WTC11 (cell line): ENCODE results near the gene HOMER3.

Source experiments
- CTCF ChIP-seq: fragments of 200-600 bp; IDR thresholded peaks from 2 replicates; pipeline ENCODE4 v1.8.0; 2022; ENCODE audit warnings: antibody characterized with exemption
- NR3C1 ChIP-seq: sonication (generic); formaldehyde crosslinking; conservative IDR thresholded peaks from 2 replicates; pipeline ENCODE4 v1.8.1; 2023; ENCODE audit warnings: low read depth, mild to moderate bottlenecking, missing genetic modification reagents
- TP53 ChIP-seq: sonication (generic); formaldehyde crosslinking; IDR thresholded peaks from 2 replicates; pipeline ENCODE4 v1.8.1; 2023; ENCODE audit warnings: mild to moderate bottlenecking, missing genetic modification reagents
- ZNF232 ChIP-seq: sonication (generic); formaldehyde crosslinking; IDR thresholded peaks from 2 replicates; pipeline ENCODE4 v1.8.0; 2022; ENCODE audit warnings: mild to moderate bottlenecking, missing genetic modification reagents

GRCh38 chr19:18945297-18945696 is 4.3 kb upstream of the HOMER3 start:
- TF ChIP-seq CTCF (no peak), TP53 (CRISPR knock-in tag) (no peak), ZNF232 (CRISPR knock-in tag) (no peak), NR3C1 (CRISPR knock-in tag) (no peak)
